ENCODE measurements around the gene OR4D11.
"Not testable (repeated sequence)": the region's sequence is repeated elsewhere in the genome, so short reads cannot be mapped to it uniquely, and the experiment has no call there.

OR4D11 gene

GRCh38 chr11:59480359-59480758, 23.0 kb upstream of the OR4D11 start:
- no peak overlapping the region for H3K4me3 ChIP-seq (ENCODE audit: low read depth, low read length)
- DNase-seq (ENCODE audit: low read depth) = no peak

GRCh38 chr11:59501931-59502330, 1.4 kb upstream of the OR4D11 start:
- DNase-seq (ENCODE audit: low read depth) = no peak
- no peak overlapping the region for H3K4me3 ChIP-seq (ENCODE audit: low read depth, low read length)
- no peak for TF ChIP-seq CTCF (IDR thresholded peaks at IDR 0.05; ENCODE audit: low read depth, low read length, missing control alignments)

More at GRCh38 chr11:59480359-59480758, 23.0 kb upstream of the OR4D11 start:
- no peak for TF ChIP-seq CTCF (IDR thresholded peaks at IDR 0.05; ENCODE audit: low read depth, low read length, missing control alignments)

GRCh38 chr11:59510941-59511589, 7.7 kb downstream of the OR4D11 start, which contains the start of gene OR4D9:
TSS of gene OR4D9 (plus strand) at chr11:59511539. CDS start at chr11:59514913, 3,374 bp downstream.
- DNase-seq (ENCODE audit: low read depth) = no peak
- TF ChIP-seq CTCF (IDR thresholded peaks at IDR 0.05; ENCODE audit: low read depth, low read length, missing control alignments) = no peak
- no peak within 1 kb of the TSS for H3K4me3 ChIP-seq (ENCODE audit: low read depth, low read length)

- TF ChIP-seq CTCF (IDR thresholded peaks at IDR 0.05; ENCODE audit: low read depth, low read length, missing control alignments) = no peak
- no peak for DNase-seq (ENCODE audit: low read depth)
- no peak overlapping the region for H3K4me3 ChIP-seq (ENCODE audit: low read depth, low read length)
Observed at GRCh38 chr11:59511675-59512074, 8.3 kb downstream of the OR4D11 start.

GRCh38 chr11:59520139-59520538, 16.8 kb downstream of the OR4D11 start:
- DNase-seq (ENCODE audit: low read depth); H3K4me3 ChIP-seq (ENCODE audit: low read depth, low read length): not testable (repeated sequence)

GRCh38 chr11:59520741-59521140, 17.4 kb downstream of the OR4D11 start:
- no peak overlapping the region for H3K4me3 ChIP-seq (ENCODE audit: low read depth, low read length)
- TF ChIP-seq CTCF (IDR thresholded peaks at IDR 0.05; ENCODE audit: low read depth, low read length, missing control alignments) = no peak
- DNase-seq (ENCODE audit: low read depth) = no peak

- DNase-seq (ENCODE audit: low read depth) = no peak
Observed at GRCh38 chr11:59523541-59523940, 20.2 kb downstream of the OR4D11 start.

More at GRCh38 chr11:59523541-59523940, 20.2 kb downstream of the OR4D11 start:
- H3K4me3 ChIP-seq (ENCODE audit: low read depth, low read length) = no peak overlapping the region
- TF ChIP-seq CTCF (IDR thresholded peaks at IDR 0.05; ENCODE audit: low read depth, low read length, missing control alignments) = no peak

Data from GM12864 (cell line).